Thyroid gland (tissue), 4 donors: Measurements from ENCODE around the gene CHD1L. TPM values are rescaled to one million over a fixed set of nuclear protein-coding genes. Genes with fewer than 3 reads are reported as not detected.
A peak's percentile ranks its signal among the peaks of the same experiment; 100 is the strongest.
"Not testable (repeated sequence)": the region's sequence is repeated elsewhere in the genome, so short reads cannot be mapped to it uniquely, and the experiment has no call there.

Experiments
- DNase-seq, 2 donors: peaks; one replicate each; pipeline ENCODE4 v3.0.0-alpha.2; 2019
- H3K27ac ChIP-seq, 3 donors: fragments of 200-600 bp; sonication (generic); 1 replicate in 2 of 3; 2 replicates in 1 of 3; pipeline ENCODE4 v1.5.1; 2016 to 2019; ENCODE audit warnings: mild to moderate bottlenecking in 1 of 3, moderate library complexity in 1 of 3
- H3K27me3 ChIP-seq: fragments of 200-600 bp; sonication (generic); one replicate; pipeline ENCODE4 v1.5.1; 2019
- H3K36me3 ChIP-seq, 2 donors: fragments of 200-600 bp; sonication (generic); one replicate each; pipeline ENCODE4 v1.5.1; 2016 to 2019
- H3K4me1 ChIP-seq, 2 donors: fragments of 200-600 bp; sonication (generic); one replicate each; pipeline ENCODE4 v1.5.1; 2017 to 2019
- H3K4me3 ChIP-seq, 3 donors: fragments of 200-600 bp; sonication (generic); replicated peaks in 1 of 3; 1 replicate in 2 of 3; 2 replicates in 1 of 3; pipeline ENCODE4 v1.5.1; 2016; ENCODE audit warnings: mild to moderate bottlenecking in 1 of 3
- H3K9me3 ChIP-seq: fragments of 200-600 bp; sonication (generic); one replicate; pipeline ENCODE4 v1.5.1; 2017
- POLR2A ChIP-seq, 2 donors: fragments of 450-650 bp; IDR thresholded peaks; one replicate each; pipeline ENCODE4 v1.6.1; 2017; ENCODE audit warnings: antibody characterized with exemption in 2 of 2, mild to moderate bottlenecking in 2 of 2, moderate library complexity in 1 of 2
- WGBS, 2 donors: methylation state at CpG; one replicate each; pipeline ENCODE4 v1.1.5; 2017; 5-methylcytosine and 5-hydroxymethylcytosine counted together
- intact Hi-C: fragments of 100-400 bp; cut with DNase I; formaldehyde crosslinking; loops from one replicate; pipeline ENCODE4 v1.15.1; 2023
- total RNA-seq, 4 donors: library from RNA; depleted of rRNA; stranded (reverse); fragments of >200 nt; gene quantifications; one replicate each; pipeline ENCODE4 v1.2.3, GENCODE V29; 2016
- TF ChIP-seq, protein P1 (sequence below), 6 experiments: fragments of 200-600 bp in 3 of 6; fragments of 450-650 bp in 3 of 6; sonication (generic) in 3 of 6; IDR thresholded peaks; one replicate each; pipeline ENCODE4 v1.5.1; 2016 to 2019; ENCODE audit warnings: antibody characterized with exemption in 6 of 6, mild to moderate bottlenecking in 2 of 6, inconsistent platforms in 1 of 6, moderate library complexity in 1 of 6

CHD1L gene
- total RNA-seq, 4 donors from 2014 or later: 16.5 to 22.2 (median 17.3) TPM

GRCh38 chr1:147238925-147239820 lies 3.3 kb upstream of the CHD1L start:
- no peak for TF ChIP-seq POLR2A (IDR thresholded peaks at IDR 0.05)
- TF ChIP-seq, protein P1, sequence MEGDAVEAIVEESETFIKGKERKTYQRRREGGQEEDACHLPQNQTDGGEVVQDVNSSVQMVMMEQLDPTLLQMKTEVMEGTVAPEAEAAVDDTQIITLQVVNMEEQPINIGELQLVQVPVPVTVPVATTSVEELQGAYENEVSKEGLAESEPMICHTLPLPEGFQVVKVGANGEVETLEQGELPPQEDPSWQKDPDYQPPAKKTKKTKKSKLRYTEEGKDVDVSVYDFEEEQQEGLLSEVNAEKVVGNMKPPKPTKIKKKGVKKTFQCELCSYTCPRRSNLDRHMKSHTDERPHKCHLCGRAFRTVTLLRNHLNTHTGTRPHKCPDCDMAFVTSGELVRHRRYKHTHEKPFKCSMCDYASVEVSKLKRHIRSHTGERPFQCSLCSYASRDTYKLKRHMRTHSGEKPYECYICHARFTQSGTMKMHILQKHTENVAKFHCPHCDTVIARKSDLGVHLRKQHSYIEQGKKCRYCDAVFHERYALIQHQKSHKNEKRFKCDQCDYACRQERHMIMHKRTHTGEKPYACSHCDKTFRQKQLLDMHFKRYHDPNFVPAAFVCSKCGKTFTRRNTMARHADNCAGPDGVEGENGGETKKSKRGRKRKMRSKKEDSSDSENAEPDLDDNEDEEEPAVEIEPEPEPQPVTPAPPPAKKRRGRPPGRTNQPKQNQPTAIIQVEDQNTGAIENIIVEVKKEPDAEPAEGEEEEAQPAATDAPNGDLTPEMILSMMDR (IDR thresholded peaks at IDR 0.05): no peak
- peaks cover 14 to 24% of the 10 kb centered on the region in 2 donors for H3K4me1 ChIP-seq
- peak; percentile 4 to 20 for DNase-seq
- WGBS, 2 donors: 51 to 58% methylated on average over 11 of the region's 11 CpGs
- no peak overlapping the region for H3K4me3 ChIP-seq
- peak overlapping the region in 1 of 3 donors; percentile 43 for H3K27ac ChIP-seq
- no peaks in the 10 kb centered on the region for H3K9me3 ChIP-seq
- H3K36me3 ChIP-seq: no peaks in the 10 kb centered on the region
- intact Hi-C loops: loop anchor here (5.0 kb wide), 1 partner anchor 67 kb away; the partner anchor contains the start of gene PRKAB2
- H3K27me3 ChIP-seq: no peaks in the 10 kb centered on the region

GRCh38 chr1:147240131-147240721 lies 2.3 kb upstream of the CHD1L start:
- intact Hi-C loops, H3K4me3 ChIP-seq, H3K9me3 ChIP-seq, H3K36me3 ChIP-seq, H3K27me3 ChIP-seq: not testable (repeated sequence)
- 52 to 56% methylated on average over 5 of the region's 5 CpGs for WGBS, 2 donors
- peak overlapping the region in 1 of 3 donors; percentile 43 for H3K27ac ChIP-seq
- peaks cover 15 to 24% of the 10 kb centered on the region in 2 donors for H3K4me1 ChIP-seq
- DNase-seq: peak; percentile 11 to 41

DNA sequence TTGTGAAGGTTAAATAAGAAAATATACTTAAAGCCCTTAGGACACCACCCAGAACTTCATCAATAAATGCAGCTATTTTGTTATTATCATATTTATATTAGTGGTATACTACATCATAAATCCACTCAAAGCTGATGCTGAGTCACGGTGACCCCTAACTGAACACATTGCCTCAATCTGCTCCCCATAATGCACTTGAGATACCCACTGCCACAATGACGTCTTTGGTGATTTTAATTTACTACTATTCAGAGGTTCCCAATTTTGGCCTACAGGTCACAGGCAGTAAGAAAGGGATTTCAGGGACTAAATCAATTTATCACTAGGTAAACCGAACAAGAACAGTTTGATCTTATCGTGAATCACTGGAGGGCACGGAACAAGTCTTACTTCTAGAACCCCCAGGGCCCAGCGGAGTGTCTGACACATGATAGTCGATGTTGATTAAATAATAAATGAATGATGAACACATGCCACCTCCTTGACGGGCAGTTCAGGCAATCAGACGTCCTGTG lies 493 bp upstream of the CHD1L start:
- intact Hi-C loops: no loop called here
- H3K36me3 ChIP-seq: no peaks in the 10 kb centered on the region
- H3K27ac ChIP-seq: peak overlapping the region in 2 of 3 donors; percentile 79 to 89
- DNase-seq: no peak
- H3K27me3 ChIP-seq: no peaks in the 10 kb centered on the region
- 44 to 47% methylated on average over 9 of the region's 9 CpGs for WGBS, 2 donors
- peak overlapping the region in 1 of 3 donors; percentile 85 for H3K4me3 ChIP-seq
- TF ChIP-seq, protein P1 (IDR thresholded peaks at IDR 0.05): no peak
- TF ChIP-seq POLR2A (IDR thresholded peaks at IDR 0.05): no peak
- H3K4me1 ChIP-seq: peaks cover 15 to 24% of the 10 kb centered on the region in 2 donors
- H3K9me3 ChIP-seq: no peaks in the 10 kb centered on the region

DNA sequence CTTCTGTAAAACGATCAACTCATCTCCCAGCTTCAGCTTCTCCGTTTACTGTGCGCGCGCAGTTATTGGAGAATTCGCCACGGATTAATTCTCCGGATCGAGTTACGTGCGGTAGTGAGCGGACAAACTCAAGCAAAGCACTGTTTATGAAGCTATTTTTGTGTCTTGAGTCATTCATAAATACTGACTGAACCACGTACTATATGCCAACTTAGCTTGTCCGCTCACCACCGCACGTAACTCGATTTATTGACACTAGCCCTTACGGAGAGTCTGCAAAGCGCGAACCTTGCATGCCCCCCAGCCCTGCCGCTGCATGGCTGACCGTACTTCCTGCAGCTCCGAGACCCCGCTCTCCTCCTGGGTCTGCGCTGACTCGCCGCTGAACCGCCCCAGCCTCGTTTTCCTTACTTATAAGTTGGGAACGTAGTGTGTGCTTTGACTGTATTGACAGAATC lies 773 bp downstream of the CHD1L start:
- no peak for TF ChIP-seq POLR2A (IDR thresholded peaks at IDR 0.05)
- TF ChIP-seq, protein P1 (IDR thresholded peaks at IDR 0.05): no peak
- WGBS, 2 donors: 1% methylated on average over 26 to 30 of the region's 30 CpGs

DNA sequence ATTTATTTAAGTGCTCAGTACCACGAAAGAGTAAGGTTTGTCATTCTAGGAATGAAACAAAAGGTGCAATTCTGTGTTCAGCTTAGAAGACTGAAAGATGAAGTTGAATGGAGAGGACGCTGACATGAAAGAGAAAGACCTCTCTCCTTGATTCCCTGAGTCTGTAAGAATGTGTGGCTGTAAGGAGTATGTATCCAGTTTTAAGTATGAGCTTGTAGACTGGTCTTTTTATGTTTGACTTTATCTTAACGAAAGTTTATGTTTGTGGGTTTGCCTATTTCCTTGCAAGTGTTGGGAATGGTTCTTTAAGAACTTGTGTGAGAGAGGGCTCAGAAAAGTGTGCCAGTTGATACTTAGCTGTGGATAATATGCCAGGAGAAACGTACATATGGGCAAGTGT lies 1.4 kb downstream of the CHD1L start:
- no peaks in the 10 kb centered on the region for H3K36me3 ChIP-seq
- 13 to 20% methylated on average over 4 of the region's 4 CpGs for WGBS, 2 donors

More for the DNA sequence above, 773 bp downstream of the CHD1L start:
- Histone ChIP-seq H3K27me3 (no peaks in the 10 kb centered on the region), H3K4me3 (peak overlapping the region; percentile 47 to 85 (median 66)), H3K4me1 (peaks cover 15 to 24% of the 10 kb centered on the region in 2 donors), H3K36me3 (no peaks in the 10 kb centered on the region), H3K27ac (peak overlapping the region in 2 of 3 donors; percentile 79 to 89), H3K9me3 (no peaks in the 10 kb centered on the region)
- intact Hi-C loops: no loop called here
- peak; percentile 18 to 21 for DNase-seq

More for the DNA sequence above, 1.4 kb downstream of the CHD1L start:
- TF ChIP-seq, protein P1 (IDR thresholded peaks at IDR 0.05): no peak
- TF ChIP-seq POLR2A (IDR thresholded peaks at IDR 0.05): no peak
- no peak for DNase-seq
- peak overlapping the region in 1 of 3 donors; percentile 89 for H3K27ac ChIP-seq
- H3K9me3 ChIP-seq: no peaks in the 10 kb centered on the region
- intact Hi-C loops: no loop called here
- H3K27me3 ChIP-seq: no peaks in the 10 kb centered on the region
- peak overlapping the region in 2 of 3 donors; percentile 47 to 85 for H3K4me3 ChIP-seq
- peaks cover 15 to 21% of the 10 kb centered on the region in 2 donors for H3K4me1 ChIP-seq
